Neutrophil (primary cell): ENCODE data around the gene TUBGCP2.

Experiments used
- H3K27ac ChIP-seq: fragments of 200-600 bp; sonication (generic); 2 replicates; pipeline ENCODE4 v1.5.1; 2016; ENCODE audit warnings: mild to moderate bottlenecking, moderate library complexity
- H3K27me3 ChIP-seq: fragments of 200-600 bp; sonication (generic); 2 replicates; pipeline ENCODE4 v1.6.0; 2016; ENCODE audit warnings: mild to moderate bottlenecking
- H3K36me3 ChIP-seq: fragments of 200-600 bp; sonication (generic); 2 replicates; pipeline ENCODE4 v1.5.1; 2017
- H3K4me1 ChIP-seq, 2 experiments: fragments of 200-600 bp in 1 of 2; sonication (generic) in 1 of 2; 1 replicate in 1 of 2; 2 replicates in 1 of 2; pipeline versions ENCODE4 v1.5.1 to v1.6.1; 2013 to 2016; ENCODE audit warnings: low read depth in 1 of 2, low read length in 1 of 2, mild to moderate bottlenecking in 1 of 2, moderate library complexity in 1 of 2; ENCODE audit not compliant: control insufficient read depth in 1 of 2, insufficient read depth in 1 of 2
- H3K4me3 ChIP-seq, 2 experiments: fragments of 200-600 bp in 1 of 2; sonication (generic) in 1 of 2; 1 replicate in 1 of 2; 2 replicates in 1 of 2; pipeline ENCODE4 v1.5.1; 2013 to 2016; ENCODE audit warnings: low read depth in 1 of 2, low read length in 1 of 2, mild to moderate bottlenecking in 1 of 2, moderate library complexity in 1 of 2
- H3K9me3 ChIP-seq: fragments of 200-600 bp; sonication (generic); 2 replicates; pipeline ENCODE4 v1.5.1; 2016
- CTCF ChIP-seq: fragments of 200-600 bp; sonication (generic); IDR thresholded peaks from 2 replicates; pipeline ENCODE4 v1.5.1; 2016; ENCODE audit warnings: antibody characterized with exemption

Gene TUBGCP2

GRCh38 chr10:133277993-133278576, 30.6 kb downstream of the TUBGCP2 start:
- peak overlapping the region; percentile 100 for H3K27ac ChIP-seq
- TF ChIP-seq CTCF, result no peak
- H3K4me1 ChIP-seq, result peaks cover 54 to 63% of the 10 kb centered on the region in 2 experiments
- peaks cover 45% of the 10 kb centered on the region for H3K36me3 ChIP-seq
- H3K27me3 ChIP-seq, result no peaks in the 10 kb centered on the region
- peak overlapping the region; percentile 96 to 100 for H3K4me3 ChIP-seq
- no peaks in the 10 kb centered on the region for H3K9me3 ChIP-seq

- peak overlapping the region; percentile 100 for H3K27ac ChIP-seq
- H3K4me3 ChIP-seq, result peak overlapping the region; percentile 96 to 100
- H3K27me3 ChIP-seq, result no peaks in the 10 kb centered on the region
Measured at GRCh38 chr10:133277277-133277992, 31.2 kb downstream of the TUBGCP2 start.

GRCh38 chr10:133276435-133277201, 32.1 kb downstream of the TUBGCP2 start, which contains the start of gene ADAM8:
TSS of gene ADAM8 (minus strand) at chr10:133276868. CDS start at chr10:133276817, 51 bp downstream.
- Histone ChIP-seq H3K4me1 (peaks cover 62 to 63% of the 10 kb centered on the region in 2 experiments), H3K36me3 (peaks cover 45% of the 10 kb centered on the region), H3K9me3 (no peaks in the 10 kb centered on the region), H3K27me3 (no peaks in the 10 kb centered on the region), H3K4me3 (peak within 1 kb of the TSS; percentile 96 to 100), H3K27ac (peak within 1 kb of the TSS; percentile 100)
- peak; percentile 5 for TF ChIP-seq CTCF

More at GRCh38 chr10:133277277-133277992, 31.2 kb downstream of the TUBGCP2 start:
- Histone ChIP-seq H3K36me3 (peaks cover 45% of the 10 kb centered on the region), H3K4me1 (peaks cover 61 to 63% of the 10 kb centered on the region in 2 experiments), H3K9me3 (no peaks in the 10 kb centered on the region)
- peak; percentile 5 for TF ChIP-seq CTCF

GRCh38 chr10:133276100-133276434, 32.6 kb downstream of the TUBGCP2 start:
- H3K27me3 ChIP-seq, result no peaks in the 10 kb centered on the region
- H3K27ac ChIP-seq, result peak overlapping the region; percentile 100
- H3K4me1 ChIP-seq, result peaks cover 60% of the 10 kb centered on the region in 2 experiments
- H3K4me3 ChIP-seq, result peak overlapping the region; percentile 96 to 100
- peaks cover 45% of the 10 kb centered on the region for H3K36me3 ChIP-seq
- TF ChIP-seq CTCF, result no peak
- H3K9me3 ChIP-seq, result no peaks in the 10 kb centered on the region

- H3K27ac ChIP-seq, result peak overlapping the region; percentile 100
- no peaks in the 10 kb centered on the region for H3K9me3 ChIP-seq
- H3K36me3 ChIP-seq, result peaks cover 47% of the 10 kb centered on the region
- H3K4me1 ChIP-seq, result peaks cover 56 to 57% of the 10 kb centered on the region in 2 experiments
- peak overlapping the region; percentile 96 to 100 for H3K4me3 ChIP-seq
- TF ChIP-seq CTCF, result peak; percentile 60
- no peaks in the 10 kb centered on the region for H3K27me3 ChIP-seq
Measured at GRCh38 chr10:133275684-133276092, 33.0 kb downstream of the TUBGCP2 start.
